Renal pelvis (tissue), 12 donors: ENCODE results near the gene GOLGA6L7. TPM values are rescaled to one million over a fixed set of nuclear protein-coding genes. Genes with fewer than 3 reads are reported as not detected.
A peak's percentile ranks its signal among the peaks of the same experiment; 100 is the strongest.
"Not testable (repeated sequence)": the region's sequence is repeated elsewhere in the genome, so short reads cannot be mapped to it uniquely, and the experiment has no call there.

ENCODE experiments used
- DNase-seq: peaks from one replicate; pipeline ENCODE4 v3.0.0-alpha.2; 2013
- long read RNA-seq, 16 experiments: transcript quantifications; one replicate each; lab custom pipeline, GENCODE V29; 2026
- polyA plus RNA-seq, 3 donors: library from polyadenylated mRNA; unstranded; fragments of 120-200 nt; gene quantifications; one replicate each; pipeline ENCODE4 v1.2.1, GENCODE V29; 2013; ENCODE audit not compliant: insufficient read length in 3 of 3

The GOLGA6L7 gene, protein sequence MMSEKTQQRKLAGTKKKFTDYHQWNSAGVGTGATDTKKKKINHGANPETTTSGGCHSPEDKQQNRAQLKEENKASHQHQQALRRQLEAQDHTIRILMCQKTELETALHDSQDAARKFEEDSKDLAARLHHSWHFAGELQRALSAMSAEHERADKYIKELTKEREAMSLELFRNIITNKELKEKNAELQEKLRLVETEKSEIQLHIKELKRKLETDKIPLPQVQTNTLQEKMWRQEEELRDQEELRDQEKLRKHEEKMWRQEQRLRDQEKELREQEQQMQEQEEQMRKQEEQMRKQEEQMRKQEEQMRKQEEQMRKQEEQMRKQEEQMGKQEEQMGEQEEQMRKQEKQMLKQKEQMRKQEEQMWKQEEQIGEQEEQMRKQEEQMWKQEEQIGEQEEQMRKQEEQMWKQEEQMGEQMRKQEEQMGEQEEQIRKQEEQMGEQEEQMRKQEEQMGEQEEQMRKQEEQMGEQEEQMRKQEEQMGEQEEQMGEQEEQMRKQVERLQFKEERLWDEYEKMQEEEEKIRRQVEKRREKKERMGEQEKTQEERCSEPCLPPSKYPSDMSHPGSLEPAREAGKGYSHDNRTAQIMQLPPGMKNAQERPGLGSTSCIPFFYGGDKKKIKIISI
- 1 to 10 TPM in 1 of 3 donors, under 1 TPM in 2; 0.19 to 1.1 (median 0.52) TPM for polyA plus RNA-seq
- long read RNA-seq, donor 1: 0 reads
- long read RNA-seq, donor 2: 0 reads
- long read RNA-seq, donor 3: 0 reads
- long read RNA-seq, donor 4: 0 reads
- long read RNA-seq, donor 5: 0 reads
- long read RNA-seq, donor 6: 0 reads
- long read RNA-seq, donor 7: 0 reads
- long read RNA-seq, donor 8: 0 reads
- long read RNA-seq, donor 9: 0 reads
- long read RNA-seq, donor 10: 0 reads
- long read RNA-seq, donor 11: 0 reads
- long read RNA-seq, donor 12: 0 reads
- long read RNA-seq, donor 13: 0 reads
- long read RNA-seq, donor 14: 0 reads
- long read RNA-seq, donor 15: 0 reads
- long read RNA-seq, donor 16: 0 reads

GRCh38 chr15:28848521-28848920 lies at the start of gene GOLGA6L7:
TSS of gene GOLGA6L7 (minus strand) at chr15:28848644. CDS start at chr15:28848549, 95 bp downstream.
- DNase-seq: not testable (repeated sequence)

DNA sequence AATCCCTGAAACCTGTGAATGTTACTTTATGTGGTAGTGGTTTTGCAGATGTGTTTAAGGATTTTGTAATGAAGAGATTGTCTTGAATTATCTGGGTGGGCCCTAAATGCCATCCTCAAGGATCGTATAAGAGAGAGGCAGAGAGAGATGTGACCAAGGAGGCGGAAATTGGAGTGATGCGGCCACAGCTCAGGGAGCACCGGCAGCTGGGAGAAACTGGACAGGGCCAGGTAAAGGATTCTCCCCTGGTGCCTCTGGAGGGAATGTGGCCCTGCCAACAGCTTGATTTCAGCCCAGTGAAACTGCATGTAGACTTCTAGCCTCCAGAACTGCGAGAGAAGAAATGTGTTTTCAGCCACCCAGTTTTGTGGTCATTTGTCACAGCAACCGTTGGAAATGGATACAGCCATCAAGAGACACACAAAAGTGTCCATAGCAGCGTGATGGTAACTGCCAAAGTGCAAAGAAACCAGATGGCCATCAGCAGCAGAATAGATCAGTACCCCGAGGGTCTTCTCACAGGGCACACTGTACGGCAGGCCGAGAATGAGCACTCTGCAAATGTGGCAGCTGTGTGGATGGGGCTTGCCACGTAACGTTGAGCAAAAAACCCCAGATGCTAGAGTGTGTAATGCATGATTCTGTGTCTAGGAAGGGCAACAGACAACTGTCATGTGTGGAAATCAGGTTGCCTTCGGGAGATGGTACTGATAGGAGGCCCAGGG lies 49.6 kb upstream of the GOLGA6L7 start:
- DNase-seq: no peak

DNA sequence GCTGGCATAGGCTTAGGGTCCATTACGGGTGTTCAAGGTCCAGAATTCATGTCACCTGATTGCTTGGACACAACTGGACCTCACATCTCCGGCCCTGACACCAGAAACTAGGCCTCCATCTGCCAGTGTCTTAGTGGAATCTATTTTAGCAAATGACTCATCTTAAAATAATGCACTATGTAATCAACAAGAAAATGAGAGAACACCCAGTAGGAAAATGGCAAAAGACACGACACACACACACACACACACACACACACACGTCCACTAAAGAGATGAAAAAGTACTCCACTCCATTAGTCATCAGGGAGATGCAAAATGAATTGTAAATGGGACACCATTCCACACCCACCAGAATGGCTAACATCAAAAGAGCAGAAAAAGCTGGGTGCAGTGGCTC lies 48.5 kb upstream of the GOLGA6L7 start:
- DNase-seq: no peak

DNA sequence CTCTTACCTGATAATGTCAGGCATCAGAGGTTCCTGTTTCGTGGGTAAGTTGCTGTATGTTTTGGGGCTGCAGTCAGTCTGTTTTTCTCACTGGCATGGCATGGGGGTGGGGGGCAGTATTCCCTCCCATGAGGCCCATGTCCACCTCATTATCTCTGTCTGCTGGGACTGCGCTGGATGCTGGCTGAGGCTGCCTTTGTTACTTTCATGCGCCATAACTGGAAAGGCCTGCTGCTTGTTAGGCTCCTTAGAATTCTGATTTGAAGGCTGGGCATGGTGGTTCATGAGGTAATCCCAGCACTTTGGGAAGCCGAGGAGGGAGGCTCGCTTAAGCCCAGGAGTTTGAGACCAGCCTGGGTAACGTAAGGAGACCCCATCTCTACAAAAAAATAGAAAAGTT lies 47.1 kb upstream of the GOLGA6L7 start:
- DNase-seq: no peak

- DNase-seq: no peak
Measured at GRCh38 chr15:28895146-28895545, 46.7 kb upstream of the GOLGA6L7 start.

GRCh38 chr15:28894631-28895030 lies 46.2 kb upstream of the GOLGA6L7 start:
- DNase-seq: no peak

DNA sequence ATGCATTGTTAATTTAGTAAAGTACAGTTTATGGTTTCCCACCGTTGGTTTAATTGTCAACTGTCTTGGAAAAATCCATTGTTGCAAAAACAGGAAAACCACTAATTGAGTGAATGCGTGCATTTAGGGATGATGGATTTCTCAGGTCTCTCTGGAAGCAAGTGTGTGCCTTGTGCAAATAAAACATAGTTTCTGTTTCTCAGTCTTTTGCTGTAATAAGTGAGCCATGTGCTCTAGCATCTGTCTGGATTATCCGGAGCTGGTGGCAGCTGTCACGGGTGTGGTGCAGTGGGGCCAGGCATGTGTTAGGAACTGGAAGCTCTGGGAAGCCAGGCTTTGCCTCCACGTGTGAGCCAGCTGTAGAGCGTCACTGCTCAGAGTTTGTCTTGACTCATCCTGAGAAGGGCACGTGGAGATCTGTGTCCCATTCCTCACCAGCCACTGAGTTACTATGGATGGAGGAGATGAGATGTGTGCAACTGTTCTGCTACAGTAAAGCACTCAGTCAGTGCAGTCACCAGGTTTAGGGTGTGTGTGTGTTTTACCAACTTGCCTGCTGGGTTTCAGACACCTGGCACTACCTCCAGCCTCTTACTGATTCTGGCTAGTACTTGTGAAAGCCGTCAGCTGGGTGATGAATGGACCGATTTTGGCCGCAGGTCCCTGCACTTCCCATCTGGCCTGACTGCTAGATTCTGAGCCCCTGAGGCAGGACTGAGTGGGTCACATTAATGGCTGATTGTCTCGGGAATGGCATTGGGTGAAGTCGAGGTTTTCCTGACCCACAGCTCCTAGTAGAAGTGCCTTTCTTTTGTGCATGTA lies 44.6 kb upstream of the GOLGA6L7 start:
- no peak for DNase-seq

GRCh38 chr15:28891588-28891987 lies 43.1 kb upstream of the GOLGA6L7 start:
- DNase-seq: no peak

GRCh38 chr15:28890711-28891495 lies 42.5 kb upstream of the GOLGA6L7 start:
- no peak for DNase-seq

- not testable (repeated sequence) for DNase-seq
Measured at GRCh38 chr15:28890291-28890690, 41.8 kb upstream of the GOLGA6L7 start.

DNA sequence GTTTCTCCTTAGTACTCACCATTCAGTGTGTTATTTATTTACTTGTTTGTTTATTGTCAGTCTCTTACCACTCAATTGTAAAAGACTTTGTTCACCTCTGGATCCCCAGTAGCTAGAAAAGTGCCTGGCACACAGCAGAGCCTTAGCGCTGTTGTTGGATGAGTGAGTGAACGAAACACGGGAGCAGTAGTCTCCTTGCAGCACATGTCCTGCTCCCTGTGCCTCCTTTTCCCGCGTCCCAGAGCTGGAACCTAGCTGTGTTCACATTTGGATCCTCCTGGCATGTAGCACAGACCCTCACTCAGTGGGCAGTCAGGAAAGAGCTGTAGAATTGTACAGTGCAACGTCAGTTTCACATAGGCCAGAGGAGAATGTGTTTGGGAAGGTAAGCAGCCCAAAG lies 41.4 kb upstream of the GOLGA6L7 start:
- DNase-seq: not testable (repeated sequence)

GRCh38 chr15:28889346-28889745 lies 40.9 kb upstream of the GOLGA6L7 start:
- DNase-seq: no peak

GRCh38 chr15:28888900-28889299 lies 40.5 kb upstream of the GOLGA6L7 start:
- DNase-seq: no peak

GRCh38 chr15:28888302-28888894 lies 40.0 kb upstream of the GOLGA6L7 start:
- no peak for DNase-seq

- DNase-seq: no peak
Measured at GRCh38 chr15:28887339-28888174, 39.1 kb upstream of the GOLGA6L7 start.

DNA sequence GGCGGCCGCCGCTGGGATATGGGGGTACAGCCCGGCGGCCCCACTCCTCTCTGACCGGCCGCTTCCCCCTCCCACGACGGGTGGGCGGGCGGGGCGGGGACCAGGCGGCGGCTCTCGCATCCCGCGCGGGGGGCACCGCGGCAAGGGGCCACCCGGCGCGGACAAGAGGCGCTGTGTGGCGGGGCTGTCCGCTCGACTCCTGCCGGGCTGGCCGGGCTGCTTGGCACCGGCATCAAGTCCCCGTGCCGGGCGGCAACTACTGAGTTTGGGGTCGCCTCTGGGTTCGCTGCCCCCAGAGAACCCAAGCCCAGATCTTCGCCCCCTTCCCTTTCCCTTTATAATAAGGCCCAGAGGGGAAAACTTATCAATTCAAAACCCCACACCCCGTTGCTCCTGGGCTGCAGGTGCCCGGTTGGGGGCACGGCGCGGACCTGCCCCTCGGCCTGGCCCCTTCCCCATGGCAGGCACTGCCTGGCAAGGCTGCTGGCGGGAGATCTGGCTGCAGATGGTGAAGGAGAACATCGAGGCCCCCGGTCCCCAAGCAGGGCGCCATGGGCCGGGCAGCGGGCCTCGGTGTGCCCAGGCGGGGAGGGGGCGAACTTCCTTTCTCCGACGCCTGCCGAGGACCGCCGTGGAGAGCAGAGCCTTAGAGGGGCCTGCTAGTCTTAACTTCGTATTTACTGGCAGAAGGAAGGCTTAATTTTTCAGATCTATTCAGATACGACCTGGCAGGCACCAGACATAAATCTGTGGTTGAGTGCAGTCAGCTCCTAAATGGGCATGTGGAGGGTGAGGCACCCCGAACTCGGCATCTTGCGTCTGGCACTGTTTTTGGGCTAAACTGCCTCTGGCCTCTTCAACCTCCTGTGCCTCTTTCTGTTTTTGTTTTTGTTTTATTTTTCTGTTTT lies 38.2 kb upstream of the GOLGA6L7 start:
- DNase-seq: no peak

DNA sequence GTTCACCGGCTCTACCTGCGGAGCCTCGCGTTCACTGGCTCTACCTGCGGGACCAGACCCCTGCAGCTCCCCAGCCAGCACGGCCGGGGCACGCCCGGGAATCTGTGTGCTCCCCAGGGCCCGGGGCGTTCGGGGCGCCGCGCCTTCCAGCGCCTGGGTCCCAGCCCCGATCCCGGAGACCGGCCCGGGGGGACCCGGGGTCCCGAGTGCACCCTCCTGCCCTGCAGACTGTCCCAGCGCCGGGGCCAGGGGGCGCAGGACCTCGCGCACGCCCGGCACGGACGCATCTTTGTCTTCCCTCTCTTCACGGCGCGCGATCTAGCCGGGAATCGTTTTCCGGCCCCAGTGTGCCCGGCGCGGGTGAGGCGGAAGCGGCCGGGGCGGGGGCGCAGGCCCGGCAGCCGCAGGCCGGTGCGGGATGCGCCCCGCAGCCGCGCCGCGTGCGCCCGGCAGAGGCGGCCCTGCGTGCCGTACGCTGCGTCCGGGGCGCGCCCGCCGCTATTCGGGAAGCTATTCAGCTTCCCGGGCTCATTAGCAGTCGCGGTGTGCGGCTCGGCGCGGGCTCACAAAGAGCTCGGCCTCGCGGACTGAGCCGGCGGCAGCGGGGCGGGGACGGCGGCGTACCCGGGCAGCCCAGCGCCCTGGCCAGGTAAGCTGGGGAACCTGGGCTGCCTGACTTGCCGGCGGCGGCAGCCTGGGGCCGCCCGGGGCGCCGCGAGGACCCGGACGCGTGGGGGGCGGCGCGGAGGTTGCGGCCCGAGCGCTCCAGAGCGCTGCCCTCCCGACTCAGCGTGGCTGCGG lies 37.4 kb upstream of the GOLGA6L7 start, which contains the start of gene APBA2:
APBA2 (plus strand) TSS at position 345 of the 801 bp plus-strand sequence. CDS start 167,911 bp downstream, outside the sequence.
- DNase-seq: peak; percentile 52
